Liver (tissue), 3 donors: ENCODE results near the gene DERL2.

Experiments
- CTCF ChIP-seq: fragments of 150-350 bp; IDR thresholded peaks from 2 replicates; pipeline ENCODE4 v1.5.1; 2017; ENCODE audit warnings: improper control_type of control experiment, low read depth, low read length; ENCODE audit not compliant: missing input control
- FOXA1 ChIP-seq: IDR thresholded peaks from 2 replicates; pipeline ENCODE4 v1.6.1; 2016; ENCODE audit warnings: antibody characterized with exemption
- RAD21 ChIP-seq, 2 donors: IDR thresholded peaks; 2 replicates each; pipeline ENCODE4 v1.6.1; 2016; ENCODE audit warnings: antibody characterized with exemption in 2 of 2, mild to moderate bottlenecking in 2 of 2
- donor health status: healthy.
- donor health status: healthy.

- no peak for TF ChIP-seq RAD21 (IDR thresholded peaks at IDR 0.05)
- no peak for TF ChIP-seq CTCF
- no peak for TF ChIP-seq FOXA1
Measured at GRCh38 chr17:5499476-5500231, 13.7 kb upstream of the DERL2 start.
